Activated CD8-positive, alpha-beta memory T cell treated with anti-CD3 and anti-CD28 coated beads, Interleukin-2, amount 50 U/mL, for 1 hour (primary cell): ENCODE measurements around the gene LIN28B.

Experiments
- DNase-seq: peaks from one replicate; pipeline ENCODE4 v3.0.0-alpha.2; 2020; ENCODE audit errors: extremely low read depth

LIN28B gene

GRCh38 chr6:105109955-105110895, 153.3 kb downstream of the LIN28B start:
- DNase-seq: no peak

- no peak for DNase-seq
Observed at GRCh38 chr6:105111105-105111504, 154.2 kb downstream of the LIN28B start.

GRCh38 chr6:105111871-105112270, 155.0 kb downstream of the LIN28B start:
- no peak for DNase-seq

GRCh38 chr6:105112577-105112976, 155.7 kb downstream of the LIN28B start:
- no peak for DNase-seq

GRCh38 chr6:105113422-105113821, 156.5 kb downstream of the LIN28B start:
- no peak for DNase-seq

GRCh38 chr6:105116150-105116549, 159.2 kb downstream of the LIN28B start:
- no peak for DNase-seq

GRCh38 chr6:105120570-105120969, 163.7 kb downstream of the LIN28B start:
- no peak for DNase-seq

- DNase-seq: no peak
Observed at GRCh38 chr6:105121981-105122380, 165.1 kb downstream of the LIN28B start.

- DNase-seq: no peak
Observed at GRCh38 chr6:105122717-105123116, 165.8 kb downstream of the LIN28B start.
